MM.1S (cell line): ENCODE measurements around the gene TTC7B.

Source experiments
- DNase-seq: peaks from one replicate; pipeline ENCODE4 v3.0.0-alpha.2; 2015
- H2AFZ ChIP-seq: fragments of 300-600 bp; sonication (generic); 2 replicates; pipeline ENCODE4 v1.6.0; 2016; ENCODE audit warnings: antibody characterized with exemption, low read length
- H3F3A ChIP-seq: fragments of 300-600 bp; sonication (generic); 2 replicates; pipeline ENCODE4 v1.6.1; 2016; ENCODE audit warnings: mild to moderate bottlenecking, antibody characterized with exemption, low read length, moderate library complexity, mixed read lengths; ENCODE audit not compliant: insufficient read depth
- H3K27ac ChIP-seq: fragments of 300-600 bp; sonication (generic); 2 replicates; pipeline ENCODE4 v1.5.1; 2016; ENCODE audit warnings: mild to moderate bottlenecking, low read length
- H3K27me3 ChIP-seq: fragments of 300-600 bp; sonication (generic); replicated peaks from 2 replicates; pipeline ENCODE4 v1.6.0; 2016; ENCODE audit warnings: low read length; ENCODE audit not compliant: insufficient read depth
- H3K36me3 ChIP-seq: fragments of 300-600 bp; sonication (generic); replicated peaks from 2 replicates; pipeline ENCODE4 v1.6.1; 2016; ENCODE audit warnings: mild to moderate bottlenecking, low read length, mixed read lengths; ENCODE audit not compliant: insufficient read depth
- H3K4me1 ChIP-seq: fragments of 300-600 bp; sonication (generic); 2 replicates; pipeline ENCODE4 v1.6.1; 2016; ENCODE audit warnings: low read length, mixed read lengths
- H3K4me2 ChIP-seq: fragments of 300-600 bp; sonication (generic); 2 replicates; pipeline ENCODE4 v1.6.0; 2016; ENCODE audit warnings: low read depth, low read length
- H3K4me3 ChIP-seq: fragments of 300-600 bp; sonication (generic); 2 replicates; pipeline ENCODE4 v1.5.1; 2016; ENCODE audit warnings: low read length, mixed read lengths
- H3K79me2 ChIP-seq: fragments of 300-600 bp; sonication (generic); 2 replicates; pipeline ENCODE4 v1.6.1; 2016; ENCODE audit warnings: mixed run types, low read length, mixed read lengths
- H3K9ac ChIP-seq: fragments of 300-600 bp; sonication (generic); 2 replicates; pipeline ENCODE4 v1.6.1; 2016; ENCODE audit warnings: low read length, mixed read lengths
- H3K9me2 ChIP-seq: fragments of 300-600 bp; sonication (generic); replicated peaks from 2 replicates; pipeline ENCODE4 v1.6.1; 2016; ENCODE audit warnings: mild to moderate bottlenecking, low read length, mixed read lengths; ENCODE audit not compliant: insufficient read depth
- H3K9me3 ChIP-seq: fragments of 300-600 bp; sonication (generic); replicated peaks from 2 replicates; pipeline ENCODE4 v1.6.1; 2016; ENCODE audit warnings: mild to moderate bottlenecking, low read length, mixed read lengths; ENCODE audit not compliant: insufficient read depth
- H4K20me1 ChIP-seq: fragments of 300-600 bp; sonication (generic); 2 replicates; pipeline ENCODE4 v1.6.1; 2016; ENCODE audit warnings: mild to moderate bottlenecking, low read length, moderate library complexity, mixed read lengths; ENCODE audit not compliant: insufficient read depth
- EZH2 ChIP-seq: fragments of 300-600 bp; sonication (generic); optimal IDR thresholded peaks from 2 replicates; pipeline ENCODE3; 2017; ENCODE audit warnings: low read depth, mild to moderate bottlenecking, antibody characterized with exemption, low read length, mixed read lengths
- EZH2phosphoT487 ChIP-seq: fragments of 300-600 bp; sonication (generic); IDR thresholded peaks from 2 replicates; pipeline ENCODE4 v1.6.1; 2018; ENCODE audit warnings: antibody characterized with exemption, low read length
- TF ChIP-seq, protein P1 (sequence below): fragments of 300-600 bp; sonication (generic); IDR thresholded peaks from 2 replicates; pipeline ENCODE4 v1.5.1; 2016; ENCODE audit warnings: antibody characterized with exemption, low read length, mixed read lengths

TTC7B gene

GRCh38 chr14:90632871-90633270 is 183.4 kb downstream of the TTC7B start:
- no peak overlapping the region for H3K9ac ChIP-seq
- H3F3A ChIP-seq: peaks cover 15% of the 10 kb centered on the region
- H3K4me1 ChIP-seq: peaks cover 35% of the 10 kb centered on the region
- no peaks in the 10 kb centered on the region for H3K27me3 ChIP-seq
- H3K4me2 ChIP-seq: no peak overlapping the region
- no peaks in the 10 kb centered on the region for H3K79me2 ChIP-seq
- no peak overlapping the region for H3K4me3 ChIP-seq
- no peaks in the 10 kb centered on the region for H3K36me3 ChIP-seq
- H3K9me3 ChIP-seq: no peaks in the 10 kb centered on the region
- no peak overlapping the region for H2AFZ ChIP-seq
- H3K27ac ChIP-seq: no peak overlapping the region
- no peaks in the 10 kb centered on the region for H3K9me2 ChIP-seq
- no peaks in the 10 kb centered on the region for H4K20me1 ChIP-seq
- TF ChIP-seq EZH2: no peak
- TF ChIP-seq EZH2phosphoT487: no peak
- TF ChIP-seq, protein P1, sequence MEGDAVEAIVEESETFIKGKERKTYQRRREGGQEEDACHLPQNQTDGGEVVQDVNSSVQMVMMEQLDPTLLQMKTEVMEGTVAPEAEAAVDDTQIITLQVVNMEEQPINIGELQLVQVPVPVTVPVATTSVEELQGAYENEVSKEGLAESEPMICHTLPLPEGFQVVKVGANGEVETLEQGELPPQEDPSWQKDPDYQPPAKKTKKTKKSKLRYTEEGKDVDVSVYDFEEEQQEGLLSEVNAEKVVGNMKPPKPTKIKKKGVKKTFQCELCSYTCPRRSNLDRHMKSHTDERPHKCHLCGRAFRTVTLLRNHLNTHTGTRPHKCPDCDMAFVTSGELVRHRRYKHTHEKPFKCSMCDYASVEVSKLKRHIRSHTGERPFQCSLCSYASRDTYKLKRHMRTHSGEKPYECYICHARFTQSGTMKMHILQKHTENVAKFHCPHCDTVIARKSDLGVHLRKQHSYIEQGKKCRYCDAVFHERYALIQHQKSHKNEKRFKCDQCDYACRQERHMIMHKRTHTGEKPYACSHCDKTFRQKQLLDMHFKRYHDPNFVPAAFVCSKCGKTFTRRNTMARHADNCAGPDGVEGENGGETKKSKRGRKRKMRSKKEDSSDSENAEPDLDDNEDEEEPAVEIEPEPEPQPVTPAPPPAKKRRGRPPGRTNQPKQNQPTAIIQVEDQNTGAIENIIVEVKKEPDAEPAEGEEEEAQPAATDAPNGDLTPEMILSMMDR: no peak
- DNase-seq: no peak

DNA sequence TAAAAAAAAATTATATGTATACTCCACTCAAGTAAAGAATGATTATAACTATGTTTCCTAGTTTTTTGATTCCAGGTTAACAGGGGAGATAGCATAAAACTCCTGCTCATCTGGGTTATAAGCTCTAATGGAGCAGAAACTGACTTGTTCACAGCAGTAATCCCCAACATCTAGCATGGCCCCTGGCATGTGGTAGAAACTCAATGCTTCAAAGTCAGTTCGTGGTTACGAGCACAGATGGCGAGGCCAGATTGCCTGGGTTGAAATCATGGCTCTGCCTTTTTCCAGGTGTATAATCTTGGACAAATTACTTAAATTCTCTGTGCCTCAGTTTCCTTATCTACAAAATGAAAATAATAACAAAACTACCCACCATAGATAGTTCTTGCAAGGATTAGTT is 183.8 kb downstream of the TTC7B start:
- Histone ChIP-seq H4K20me1 (no peaks in the 10 kb centered on the region), H3K36me3 (no peaks in the 10 kb centered on the region), H3K9me3 (no peaks in the 10 kb centered on the region), H3K4me3 (no peak overlapping the region), H3F3A (peaks cover 15% of the 10 kb centered on the region), H2AFZ (no peak overlapping the region), H3K4me2 (no peak overlapping the region), H3K4me1 (peaks cover 35% of the 10 kb centered on the region), H3K9ac (no peak overlapping the region), H3K27me3 (no peaks in the 10 kb centered on the region), H3K9me2 (no peaks in the 10 kb centered on the region), H3K27ac (peak overlapping the region; percentile 99; the same call in 1 of the 2 replicates), H3K79me2 (no peaks in the 10 kb centered on the region)
- peak; percentile 9 for DNase-seq
- no peak for TF ChIP-seq EZH2phosphoT487
- TF ChIP-seq, protein P1: no peak
- TF ChIP-seq EZH2: no peak

DNA sequence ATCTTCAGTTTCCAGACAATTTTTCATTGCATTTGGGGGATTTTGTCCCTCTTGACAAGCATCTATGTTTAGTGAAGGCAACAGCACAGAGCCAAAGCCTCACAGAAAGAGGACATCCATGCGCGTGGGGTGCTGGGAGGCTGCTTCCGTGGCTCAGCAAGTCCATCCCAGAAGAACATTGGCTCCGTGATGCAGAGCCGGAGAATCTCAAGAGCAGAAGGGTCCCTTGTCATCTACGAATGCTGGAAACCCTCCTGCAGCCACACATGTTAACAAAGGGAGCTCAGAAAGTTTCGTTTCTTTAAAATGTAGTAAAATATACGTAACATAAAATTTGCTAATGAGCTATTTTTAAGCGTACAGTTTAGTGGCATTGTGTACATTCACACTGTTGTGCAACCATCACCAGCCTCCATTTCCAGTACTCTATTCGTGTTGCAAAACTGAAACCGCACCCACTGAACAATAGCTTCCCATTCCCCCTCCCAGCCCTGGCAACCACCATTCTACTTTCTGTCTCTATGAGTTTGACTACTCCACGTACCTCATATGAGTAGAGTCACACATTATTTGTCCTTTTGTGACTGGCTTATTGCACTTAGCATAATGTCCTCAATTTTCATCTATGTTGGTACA is 185.9 kb downstream of the TTC7B start:
- Histone ChIP-seq H3K4me3 (peak overlapping the region; percentile 42), H3F3A (peaks cover 15% of the 10 kb centered on the region), H3K9ac (peak overlapping the region; percentile 68), H3K4me1 (peaks cover 35% of the 10 kb centered on the region), H3K27ac (peak overlapping the region; percentile 99), H3K9me3 (no peaks in the 10 kb centered on the region), H2AFZ (peak overlapping the region; percentile 67), H3K4me2 (peak overlapping the region; percentile 88), H3K79me2 (no peaks in the 10 kb centered on the region), H3K9me2 (no peaks in the 10 kb centered on the region), H3K27me3 (no peaks in the 10 kb centered on the region), H4K20me1 (no peaks in the 10 kb centered on the region), H3K36me3 (no peaks in the 10 kb centered on the region)
- DNase-seq: peak; percentile 55
- TF ChIP-seq EZH2: no peak
- TF ChIP-seq, protein P1: no peak
- no peak for TF ChIP-seq EZH2phosphoT487
